Neural cell (in vitro differentiated cells): Measurements from ENCODE around the gene HEPHL1. TPM values are rescaled to one million over a fixed set of nuclear protein-coding genes. Genes with fewer than 3 reads are reported as not detected.

Experiments used
- H2AFZ ChIP-seq: fragments of 200-600, 300-800 bp; sonication (generic), shearing (Covaris generic); 2 replicates; pipeline ENCODE4 v1.6.0; 2014; ENCODE audit warnings: low read depth, mild to moderate bottlenecking, antibody characterized with exemption, low read length, moderate library complexity
- H3F3A ChIP-seq: fragments of 200-600 bp; shearing (Covaris generic); 2 replicates; pipeline ENCODE4 v1.6.1; 2016; ENCODE audit warnings: mild to moderate bottlenecking, moderate library complexity, mixed read lengths, antibody characterized with exemption, low read length; ENCODE audit not compliant: insufficient read depth, poor library complexity, severe bottlenecking
- H3K27ac ChIP-seq: fragments of 200-600, 300-800 bp; sonication (generic), shearing (Covaris generic); 2 replicates; pipeline ENCODE4 v1.5.1; 2014; ENCODE audit warnings: mild to moderate bottlenecking, low read length, moderate library complexity
- H3K27me3 ChIP-seq: fragments of 300-800, 200-600 bp; sonication (generic), shearing (Covaris generic); 2 replicates; pipeline ENCODE4 v1.6.0; 2014; ENCODE audit warnings: mild to moderate bottlenecking, low read depth, low read length, moderate library complexity; ENCODE audit not compliant: insufficient read depth
- H3K36me3 ChIP-seq: fragments of 300-800, 200-600 bp; sonication (generic), shearing (Covaris generic); 2 replicates; pipeline ENCODE4 v1.5.1; 2014; ENCODE audit warnings: mild to moderate bottlenecking, antibody characterized with exemption, low read length, moderate library complexity; ENCODE audit not compliant: insufficient read depth
- H3K4me2 ChIP-seq: fragments of 300-800, 200-600 bp; sonication (generic), shearing (Covaris generic); 2 replicates; pipeline ENCODE4 v1.6.0; 2014; ENCODE audit warnings: mild to moderate bottlenecking, low read length
- H3K4me3 ChIP-seq: fragments of 300-800, 200-600 bp; sonication (generic), shearing (Covaris generic); 2 replicates; pipeline ENCODE4 v1.5.1; 2014; ENCODE audit warnings: mild to moderate bottlenecking, low read length, moderate library complexity
- H3K79me2 ChIP-seq: fragments of 200-600 bp; shearing (Covaris generic); replicated peaks from 2 replicates; pipeline ENCODE4 v1.6.0; 2014; ENCODE audit warnings: mild to moderate bottlenecking, low read length, moderate library complexity; ENCODE audit not compliant: insufficient read depth
- H3K9ac ChIP-seq: fragments of 300-800, 200-600 bp; sonication (generic), shearing (Covaris generic); 2 replicates; pipeline ENCODE4 v1.6.1; 2016; ENCODE audit warnings: mild to moderate bottlenecking, low read length, mixed read lengths
- H3K9me2 ChIP-seq: fragments of 200-600 bp; shearing (Covaris generic); 2 replicates; pipeline ENCODE4 v1.6.1; 2016; ENCODE audit warnings: mild to moderate bottlenecking, low read length, mixed read lengths; ENCODE audit not compliant: insufficient read depth
- H3K9me3 ChIP-seq: fragments of 200-600, 300-800 bp; sonication (generic), shearing (Covaris generic); 2 replicates; pipeline ENCODE4 v1.6.1; 2016; ENCODE audit warnings: mild to moderate bottlenecking, mixed run types, low read length, moderate library complexity, mixed read lengths
- H4K20me1 ChIP-seq: fragments of 200-600 bp; shearing (Covaris generic); 2 replicates; pipeline ENCODE4 v1.6.1; 2016; ENCODE audit warnings: mild to moderate bottlenecking, mixed run types; ENCODE audit not compliant: insufficient read depth
- CTCF ChIP-seq: fragments of 450-650 bp; IDR thresholded peaks from 2 replicates; pipeline ENCODE4 v1.5.1; 2014; ENCODE audit warnings: antibody characterized with exemption, mild to moderate bottlenecking, moderate library complexity; ENCODE audit not compliant: poor library complexity, severe bottlenecking
- EP300 ChIP-seq: fragments of 450-650 bp; conservative IDR thresholded peaks from 2 replicates; pipeline ENCODE4 v1.6.1; 2014; ENCODE audit warnings: antibody characterized with exemption, mild to moderate bottlenecking, moderate library complexity; ENCODE audit not compliant: poor library complexity, severe bottlenecking
- EZH2 ChIP-seq: fragments of 200-600, 300-800 bp; shearing (Covaris generic), sonication (generic); IDR thresholded peaks from 2 replicates; pipeline ENCODE4 v1.6.1; 2014; ENCODE audit warnings: antibody characterized with exemption, low read length, borderline replicate concordance, mild to moderate bottlenecking; ENCODE audit not compliant: insufficient read depth, poor library complexity, severe bottlenecking
- MXI1 ChIP-seq: fragments of 450-650 bp; conservative IDR thresholded peaks from 2 replicates; pipeline ENCODE4 v1.6.1; 2014; ENCODE audit warnings: antibody characterized with exemption, mild to moderate bottlenecking; ENCODE audit not compliant: poor library complexity, severe bottlenecking
- POLR2AphosphoS5 ChIP-seq: IDR thresholded peaks from 2 replicates; pipeline ENCODE4 v1.6.1; 2012
- RAD21 ChIP-seq: fragments of 450-650 bp; conservative IDR thresholded peaks from 2 replicates; pipeline ENCODE4 v1.6.1; 2014; ENCODE audit warnings: antibody characterized with exemption, mild to moderate bottlenecking, moderate library complexity
- REST ChIP-seq: IDR thresholded peaks from 2 replicates; pipeline ENCODE4 v1.6.1; 2012; ENCODE audit warnings: borderline replicate concordance
- SMC3 ChIP-seq: fragments of 450-650 bp; conservative IDR thresholded peaks from 2 replicates; pipeline ENCODE4 v1.6.1; 2014; ENCODE audit warnings: antibody characterized with exemption, mild to moderate bottlenecking, moderate library complexity; ENCODE audit not compliant: poor library complexity
- TAF1 ChIP-seq: IDR thresholded peaks from 2 replicates; pipeline ENCODE4 v1.6.1; 2012; ENCODE audit warnings: low read depth
- polyA plus RNA-seq: library from polyadenylated mRNA; depleted of rRNA; stranded (reverse); fragments of >200 nt; gene quantifications from 2 replicates; pipeline ENCODE4 v1.2.3, GENCODE V29; 2014

Gene HEPHL1
- polyA plus RNA-seq, 1 donor from 2014 or later, result not detected

GRCh38 chr11:94007906-94008305, 13.2 kb upstream of the HEPHL1 start:
- no peaks in the 10 kb centered on the region for H3K9me3 ChIP-seq
- H3K4me2 ChIP-seq, result no peak overlapping the region
- no peak overlapping the region for H3K4me3 ChIP-seq
- H3F3A ChIP-seq, result no peaks in the 10 kb centered on the region
- no peak for TF ChIP-seq EP300
- no peak overlapping the region for H3K9ac ChIP-seq
- H3K27me3 ChIP-seq, result no peaks in the 10 kb centered on the region
- no peaks in the 10 kb centered on the region for H3K9me2 ChIP-seq
- H2AFZ ChIP-seq, result no peak overlapping the region
- no peaks in the 10 kb centered on the region for H3K36me3 ChIP-seq
- no peaks in the 10 kb centered on the region for H3K79me2 ChIP-seq
- H3K27ac ChIP-seq, result no peak overlapping the region
- no peaks in the 10 kb centered on the region for H4K20me1 ChIP-seq

- Histone ChIP-seq H3K36me3 (no peaks in the 10 kb centered on the region), H2AFZ (no peak overlapping the region), H3K27ac (no peak overlapping the region), H3F3A (no peaks in the 10 kb centered on the region), H4K20me1 (no peaks in the 10 kb centered on the region), H3K9ac (no peak overlapping the region), H3K27me3 (no peaks in the 10 kb centered on the region), H3K9me2 (no peaks in the 10 kb centered on the region), H3K9me3 (no peaks in the 10 kb centered on the region), H3K79me2 (no peaks in the 10 kb centered on the region), H3K4me2 (no peak overlapping the region), H3K4me3 (no peak overlapping the region)
- TF ChIP-seq POLR2AphosphoS5, result no peak
- TF ChIP-seq RAD21, result no peak
- TF ChIP-seq TAF1, result no peak
- TF ChIP-seq SMC3, result no peak
- no peak for TF ChIP-seq REST
- no peak for TF ChIP-seq MXI1
- TF ChIP-seq EZH2, result no peak
- TF ChIP-seq CTCF, result no peak
- no peak for TF ChIP-seq EP300
Measured at GRCh38 chr11:94010136-94010535, 11.0 kb upstream of the HEPHL1 start.

GRCh38 chr11:94011478-94011877, 9.7 kb upstream of the HEPHL1 start:
- H3K9me3 ChIP-seq, result no peaks in the 10 kb centered on the region
- H3K9ac ChIP-seq, result no peak overlapping the region
- no peaks in the 10 kb centered on the region for H3F3A ChIP-seq
- no peaks in the 10 kb centered on the region for H3K79me2 ChIP-seq
- H3K4me2 ChIP-seq, result no peak overlapping the region
- H3K27ac ChIP-seq, result no peak overlapping the region
- no peaks in the 10 kb centered on the region for H3K27me3 ChIP-seq
- H2AFZ ChIP-seq, result no peak overlapping the region
- TF ChIP-seq MXI1, result no peak
- TF ChIP-seq EP300, result no peak
- TF ChIP-seq REST, result no peak
- no peak for TF ChIP-seq CTCF
- no peak for TF ChIP-seq EZH2
- TF ChIP-seq SMC3, result no peak
- no peak for TF ChIP-seq POLR2AphosphoS5
- no peak for TF ChIP-seq RAD21
- TF ChIP-seq TAF1, result no peak
- no peaks in the 10 kb centered on the region for H3K9me2 ChIP-seq
- H4K20me1 ChIP-seq, result no peaks in the 10 kb centered on the region
- no peak overlapping the region for H3K4me3 ChIP-seq
- H3K36me3 ChIP-seq, result no peaks in the 10 kb centered on the region
